GM18858 (cell line): ENCODE results near the gene RBMS1.

Experiments used
- ATAC-seq: cut with Tn5 transposase; IDR thresholded peaks from one replicate; pipeline ENCODE4 v1.9.1; 2021; ENCODE audit not compliant: unreplicated experiment

Gene RBMS1, protein sequence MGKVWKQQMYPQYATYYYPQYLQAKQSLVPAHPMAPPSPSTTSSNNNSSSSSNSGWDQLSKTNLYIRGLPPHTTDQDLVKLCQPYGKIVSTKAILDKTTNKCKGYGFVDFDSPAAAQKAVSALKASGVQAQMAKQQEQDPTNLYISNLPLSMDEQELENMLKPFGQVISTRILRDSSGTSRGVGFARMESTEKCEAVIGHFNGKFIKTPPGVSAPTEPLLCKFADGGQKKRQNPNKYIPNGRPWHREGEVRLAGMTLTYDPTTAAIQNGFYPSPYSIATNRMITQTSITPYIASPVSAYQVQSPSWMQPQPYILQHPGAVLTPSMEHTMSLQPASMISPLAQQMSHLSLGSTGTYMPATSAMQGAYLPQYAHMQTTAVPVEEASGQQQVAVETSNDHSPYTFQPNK

DNA sequence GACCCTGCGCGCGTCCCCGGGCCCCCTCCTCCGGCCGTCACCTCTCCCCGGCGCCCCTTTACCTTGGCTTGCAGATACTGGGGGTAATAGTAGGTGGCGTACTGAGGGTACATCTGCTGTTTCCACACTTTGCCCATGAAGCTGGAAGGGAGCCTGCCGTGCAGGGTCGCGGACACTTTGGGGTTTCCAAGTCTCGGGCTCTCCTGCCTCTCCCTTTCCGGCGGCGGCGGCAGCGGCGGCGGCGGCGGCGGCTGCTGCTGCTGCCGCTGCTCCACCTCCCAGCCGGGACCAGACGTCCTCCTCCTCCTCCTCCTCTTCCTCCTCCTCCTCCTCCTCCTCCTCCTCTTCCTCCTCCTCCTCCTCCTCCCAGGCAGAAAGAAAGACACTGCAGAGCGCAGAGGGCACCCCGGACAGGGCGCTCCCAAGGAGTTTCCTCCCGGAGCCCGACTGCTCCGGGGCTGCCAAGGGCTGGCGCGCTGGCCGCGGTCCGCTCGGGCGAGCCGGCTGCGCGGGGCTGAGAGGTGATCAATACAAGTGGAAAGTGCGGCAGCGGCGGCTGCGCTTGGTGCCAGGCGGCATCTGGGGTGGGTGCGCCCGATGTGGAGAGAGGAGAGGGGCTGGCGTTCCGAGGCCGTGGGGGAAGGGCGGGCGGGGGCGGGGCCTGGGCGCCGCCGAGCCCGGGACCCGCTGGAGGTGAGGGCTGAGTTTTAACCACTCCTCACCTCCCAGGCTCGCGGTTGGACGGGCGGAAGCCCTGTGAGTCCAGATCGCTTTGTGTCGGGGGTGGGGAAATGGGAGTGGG is at the start of gene RBMS1:
Gene RBMS1, minus strand, starts transcription at position 581 of the 802 bp plus-strand sequence. Its CDS starts 444 bp downstream, at position 137.
- ATAC-seq = no peak

DNA sequence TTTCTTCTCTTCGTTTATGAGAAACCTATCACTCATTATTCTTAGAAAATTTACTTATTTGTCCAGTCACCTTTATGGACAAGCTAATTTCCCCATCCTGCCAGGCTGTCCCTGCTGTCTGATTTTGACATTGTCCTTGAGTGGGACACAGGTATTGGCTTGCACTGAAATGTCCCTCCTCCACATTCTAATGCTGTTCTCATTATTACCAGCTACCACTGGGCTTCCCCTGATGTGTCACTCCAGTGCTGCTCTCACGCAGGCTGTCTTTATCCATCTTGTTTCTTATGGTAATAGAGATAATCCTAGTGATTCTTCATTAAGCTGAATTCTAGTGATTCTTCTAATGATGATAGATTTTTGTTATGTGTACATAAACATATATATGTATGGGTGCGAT is 48.1 kb upstream of the RBMS1 start:
- no peak for ATAC-seq

DNA sequence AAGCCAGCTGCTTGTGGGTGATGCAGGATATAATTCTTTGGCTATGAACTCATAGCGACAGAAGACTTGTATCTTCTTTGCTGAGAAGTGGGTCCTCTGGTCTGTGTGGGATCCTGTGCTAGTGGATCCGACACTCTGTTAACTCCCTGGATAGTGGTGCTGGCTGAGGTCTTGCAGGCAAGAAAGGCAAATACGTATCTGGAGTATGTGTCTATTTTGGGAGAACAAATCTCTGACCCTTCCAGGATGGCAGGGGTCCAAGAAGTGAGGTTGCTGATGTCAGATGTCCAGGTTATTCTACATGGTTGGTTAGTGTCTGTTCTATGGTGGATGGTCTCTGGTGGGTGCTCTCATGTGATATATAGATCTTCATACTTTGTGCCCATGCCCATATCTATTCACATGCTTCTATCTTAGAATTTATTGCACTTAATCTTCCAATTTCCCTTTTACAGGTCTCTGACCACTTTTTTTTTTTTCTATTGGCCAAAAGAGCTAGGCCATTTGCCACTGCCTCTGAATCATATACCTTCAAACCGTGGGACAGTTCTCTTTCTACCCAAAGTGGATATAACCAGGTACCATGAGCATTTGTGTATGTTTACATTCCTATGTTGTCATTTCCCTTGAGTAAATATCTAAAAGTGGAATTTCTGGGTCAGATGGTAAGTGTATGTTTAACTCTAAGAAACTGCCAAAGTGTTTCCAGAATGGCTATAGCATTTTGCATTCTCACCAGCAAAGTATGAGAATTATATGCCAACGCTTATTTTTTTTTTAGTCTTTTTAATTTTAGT is 45.1 kb upstream of the RBMS1 start:
- no peak for ATAC-seq

DNA sequence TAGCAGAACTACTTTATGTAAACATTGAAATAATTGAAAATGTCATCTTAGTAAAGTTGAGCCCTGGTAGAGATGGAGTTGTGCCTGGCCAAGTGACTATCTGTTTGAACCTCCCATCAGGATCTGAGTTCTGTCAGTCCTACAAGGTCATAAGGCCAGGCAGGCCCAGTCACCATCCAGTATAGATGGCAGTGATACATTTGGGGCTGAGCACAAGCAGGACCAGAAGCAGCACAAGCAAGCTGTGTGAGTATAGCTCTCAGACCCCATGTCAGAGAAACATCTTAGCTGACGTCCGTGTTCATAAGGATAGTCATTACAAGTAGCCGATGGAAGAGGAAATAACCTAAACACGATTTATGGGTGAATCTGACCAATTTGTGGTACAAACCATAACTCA is 44.5 kb upstream of the RBMS1 start:
- no peak for ATAC-seq

DNA sequence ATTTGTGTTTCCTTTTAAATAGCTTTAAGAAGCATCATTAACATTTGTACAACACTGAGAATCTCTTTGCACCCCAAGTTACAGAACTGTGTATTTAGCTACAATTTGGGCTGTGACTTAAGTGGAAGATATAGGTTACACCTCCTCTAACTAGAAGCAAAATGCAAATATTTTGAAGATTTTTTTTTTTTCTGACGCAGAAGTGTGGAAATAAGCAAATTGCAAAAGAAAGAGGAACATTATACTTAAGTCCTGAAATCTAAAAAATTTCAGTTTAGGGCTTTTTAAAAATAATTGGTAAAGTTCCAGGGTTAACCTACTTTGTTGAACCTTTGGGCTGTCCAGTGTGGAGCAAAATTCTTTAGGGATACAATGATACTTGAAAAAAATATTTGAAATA is 41.4 kb upstream of the RBMS1 start:
- ATAC-seq = no peak

DNA sequence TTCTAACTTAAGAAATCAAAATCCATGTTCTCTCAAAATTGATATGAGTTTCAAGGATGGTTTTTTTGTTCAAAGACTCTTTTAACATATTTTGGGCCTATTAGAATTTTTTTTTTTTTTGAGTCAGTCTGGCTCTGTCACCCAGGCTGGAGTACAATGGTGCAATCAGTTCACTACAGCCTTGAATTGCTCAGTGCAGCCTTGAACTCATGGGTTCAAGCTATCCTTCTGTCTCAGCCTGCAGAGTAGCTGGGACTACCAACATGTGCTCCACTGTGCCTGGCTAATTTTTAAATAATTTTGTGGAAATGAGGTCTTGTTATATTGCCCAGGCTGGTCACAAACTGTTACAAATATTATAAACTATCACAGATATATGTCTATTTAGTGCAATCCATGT is 40.6 kb upstream of the RBMS1 start:
- no peak for ATAC-seq

DNA sequence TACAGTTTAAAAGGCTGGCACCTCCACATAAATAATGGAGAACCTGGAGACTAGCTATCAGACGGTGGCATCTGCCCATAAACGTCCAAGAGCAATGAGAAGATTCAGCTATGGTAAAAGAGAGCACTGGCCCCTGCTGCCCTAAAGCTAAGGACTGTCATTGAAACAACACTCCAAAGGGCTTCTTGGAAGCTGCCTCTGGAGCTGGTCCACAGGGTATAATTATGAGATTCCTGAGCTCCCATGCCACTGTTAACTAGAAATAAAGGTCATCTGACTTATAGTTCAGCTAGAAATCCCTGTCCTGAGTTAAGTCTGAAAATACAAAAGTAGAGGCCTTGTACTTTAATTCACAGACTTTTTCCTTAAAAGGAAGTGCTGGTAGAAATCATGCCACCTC is 39.9 kb upstream of the RBMS1 start:
- no peak for ATAC-seq

DNA sequence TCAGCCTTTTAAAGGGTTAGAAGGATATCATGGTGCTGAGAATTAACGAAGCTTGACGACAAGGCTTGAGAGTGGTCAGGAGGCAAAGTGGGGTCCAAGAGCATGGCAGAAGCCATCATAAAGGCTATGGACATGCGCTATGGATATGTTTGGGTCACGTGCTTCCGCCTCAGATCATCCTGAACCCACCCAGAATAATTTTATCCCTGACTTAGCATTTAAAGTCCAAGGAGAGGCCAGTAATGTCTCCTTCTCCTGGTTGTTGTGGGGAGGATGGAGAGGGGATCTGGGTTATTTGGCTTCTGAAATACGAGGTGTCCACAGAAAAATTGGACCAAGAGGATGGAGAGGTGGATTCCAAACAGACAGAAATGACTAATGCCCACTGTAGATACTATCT is 38.8 kb upstream of the RBMS1 start:
- no peak for ATAC-seq

DNA sequence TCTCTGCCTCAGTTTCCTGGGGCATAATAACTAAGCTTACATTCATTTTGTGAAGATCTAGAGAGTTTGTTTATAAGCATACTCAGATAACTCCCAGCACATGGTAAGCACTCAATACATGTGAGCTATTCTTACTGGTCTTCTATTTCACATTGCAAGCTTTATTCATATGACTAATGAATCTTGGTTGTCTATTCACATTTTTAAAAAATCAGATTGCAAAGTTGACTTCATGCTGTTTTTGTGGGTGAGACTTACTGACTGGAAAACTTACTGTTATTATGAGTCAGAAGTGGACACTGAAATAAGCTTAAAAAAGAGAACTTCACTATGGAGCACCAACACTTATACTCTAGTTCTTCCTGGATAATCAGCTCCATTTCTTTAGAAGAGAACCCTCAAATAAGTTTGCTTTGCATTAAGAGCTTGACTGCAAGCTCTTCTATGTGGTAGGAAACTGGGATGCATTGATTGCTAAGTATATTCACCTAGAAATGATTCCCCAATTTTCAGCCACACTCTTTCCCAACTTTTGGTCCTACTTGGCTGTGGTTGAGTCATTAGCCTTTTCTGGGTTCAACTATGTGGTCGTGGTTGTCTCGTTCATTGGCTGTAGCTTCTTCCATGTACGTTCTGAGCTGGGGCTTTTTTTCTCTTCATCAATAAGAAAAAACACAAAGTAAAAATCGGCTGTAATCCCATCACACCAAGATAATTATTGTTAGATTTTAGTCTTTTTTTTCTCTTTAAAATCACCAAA is 29.5 kb upstream of the RBMS1 start:
- no peak for ATAC-seq

DNA sequence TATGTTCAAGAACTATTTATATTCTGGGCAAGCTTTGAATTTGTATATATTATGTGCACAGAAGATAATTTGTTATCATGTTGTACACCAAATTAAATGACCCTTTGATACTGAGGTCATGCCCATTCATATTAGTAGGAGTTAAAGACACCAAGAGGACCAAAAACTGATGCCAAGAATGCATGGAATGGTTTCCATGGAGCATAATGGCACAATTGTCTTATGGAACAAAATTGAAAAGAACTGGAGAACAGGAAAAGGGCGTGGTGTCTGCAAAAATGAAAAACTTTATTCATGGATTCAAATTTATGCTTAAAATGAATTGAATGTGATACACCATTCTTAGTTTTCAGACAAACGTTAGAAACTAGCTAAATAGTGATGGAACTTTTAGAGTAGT is 24.1 kb upstream of the RBMS1 start:
- no peak for ATAC-seq

DNA sequence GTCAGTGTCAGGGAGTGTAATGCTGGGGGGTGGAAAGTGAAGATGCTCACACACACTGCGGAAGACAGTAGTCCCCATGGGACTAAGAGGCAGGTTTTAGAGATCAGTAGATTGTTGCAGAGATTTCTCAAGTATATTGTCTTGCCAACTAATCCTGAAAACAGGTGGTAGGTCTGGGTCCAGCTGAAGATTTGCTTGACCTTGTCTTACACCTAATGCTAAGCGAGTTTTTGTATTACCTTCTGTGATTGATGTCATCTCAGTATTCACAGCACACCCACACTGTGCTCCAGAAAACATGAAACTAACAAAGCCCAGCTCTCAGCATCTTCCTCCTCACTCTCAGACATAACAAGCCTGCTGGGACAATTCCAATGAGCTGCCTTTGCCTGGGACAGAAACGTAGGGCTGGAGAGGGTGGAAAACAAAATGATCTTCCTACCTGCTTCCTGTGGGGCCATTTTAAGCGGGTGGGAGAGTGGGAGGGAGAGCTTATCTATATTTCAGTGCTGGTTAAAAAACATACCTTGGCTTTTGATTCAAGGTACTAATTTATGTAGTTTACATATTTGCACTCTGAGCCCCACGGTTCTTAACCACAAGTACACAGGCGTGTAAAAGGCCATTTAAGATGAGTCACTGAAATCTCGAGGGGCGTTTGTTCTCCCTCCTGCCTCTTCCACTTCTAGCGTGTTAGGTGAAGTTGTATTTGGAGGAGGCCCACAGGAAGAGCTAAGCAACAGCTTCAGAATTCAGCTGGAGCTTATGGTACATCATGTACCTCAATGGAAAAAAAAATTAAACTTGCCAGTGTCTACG is 23.1 kb upstream of the RBMS1 start:
- peak; percentile 81 for ATAC-seq

DNA sequence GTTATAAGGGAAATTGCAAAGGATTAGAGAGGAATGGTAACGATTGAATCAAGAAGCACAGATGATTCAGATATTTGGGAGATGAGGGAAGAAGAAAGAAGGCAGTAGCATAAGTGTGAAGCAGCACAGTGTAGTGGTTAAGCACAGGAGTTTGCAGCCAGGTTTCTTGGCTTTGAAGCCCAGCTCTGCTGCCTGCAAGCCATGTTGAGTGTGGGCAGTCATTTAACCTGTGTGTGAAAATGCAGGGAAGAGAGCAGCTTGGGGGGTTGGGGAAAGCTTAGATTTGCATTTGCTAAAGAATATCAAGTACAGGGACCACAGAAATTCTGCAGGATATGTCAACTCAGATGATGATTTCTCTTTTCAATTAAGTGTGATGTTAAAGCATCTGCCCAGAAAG is 21.5 kb upstream of the RBMS1 start:
- ATAC-seq = no peak

DNA sequence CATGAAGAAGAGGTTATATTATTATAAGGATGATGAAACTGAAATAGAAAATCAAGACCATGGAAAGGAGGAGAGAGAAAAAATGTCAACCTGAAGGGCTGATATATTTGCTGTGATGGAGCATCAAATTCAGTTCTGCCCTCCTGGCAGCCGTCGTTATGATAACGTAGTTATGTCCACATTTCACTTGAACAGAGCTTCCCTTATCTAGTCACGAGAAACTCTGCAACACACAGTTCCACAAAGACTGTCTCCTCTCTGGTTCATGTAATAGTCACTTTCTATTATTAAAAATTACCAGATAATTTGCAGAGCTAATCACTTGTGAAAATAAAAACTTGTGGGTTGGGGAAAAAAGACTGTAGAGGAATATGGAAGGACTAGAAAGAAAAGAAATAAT is 19.5 kb upstream of the RBMS1 start:
- ATAC-seq = no peak

DNA sequence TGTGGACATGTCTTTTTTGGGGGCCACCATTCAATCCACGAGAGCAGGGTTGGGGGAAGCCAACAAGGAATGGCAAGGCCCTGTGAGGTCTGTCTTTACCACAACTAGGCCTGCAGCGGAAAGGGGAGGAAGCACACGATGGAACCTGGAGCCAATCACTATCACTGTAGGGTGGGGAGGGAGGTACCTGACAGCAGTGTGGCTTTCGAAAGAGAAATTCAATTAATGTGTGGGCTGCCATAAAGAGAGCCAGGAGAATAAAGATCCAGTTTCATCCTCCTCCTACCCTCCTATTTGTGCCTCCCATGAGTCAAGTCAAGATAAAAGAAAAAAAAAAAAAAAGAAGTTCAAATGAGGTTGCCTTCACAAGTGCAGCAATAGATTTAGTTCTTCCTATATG is 18.9 kb upstream of the RBMS1 start:
- no peak for ATAC-seq

DNA sequence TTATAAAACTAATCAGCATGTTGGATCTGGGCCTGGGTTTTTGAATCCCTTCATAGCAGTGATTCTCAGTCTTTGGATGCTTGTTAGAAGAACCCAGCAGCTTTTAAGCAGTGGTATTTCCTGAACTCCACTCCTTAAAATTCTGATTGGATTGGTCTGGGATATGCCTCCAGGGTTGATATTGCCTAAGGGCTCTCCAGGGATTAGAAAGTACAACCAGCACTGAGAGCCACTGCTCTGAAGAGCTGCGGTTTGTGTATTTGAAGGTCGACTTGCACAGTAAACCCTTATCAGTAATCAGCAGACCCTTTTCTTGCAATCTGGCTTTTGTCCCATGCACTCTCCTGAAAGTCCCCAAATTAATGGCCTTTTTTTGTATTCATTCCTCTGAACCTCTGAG is 17.0 kb upstream of the RBMS1 start:
- no peak for ATAC-seq

DNA sequence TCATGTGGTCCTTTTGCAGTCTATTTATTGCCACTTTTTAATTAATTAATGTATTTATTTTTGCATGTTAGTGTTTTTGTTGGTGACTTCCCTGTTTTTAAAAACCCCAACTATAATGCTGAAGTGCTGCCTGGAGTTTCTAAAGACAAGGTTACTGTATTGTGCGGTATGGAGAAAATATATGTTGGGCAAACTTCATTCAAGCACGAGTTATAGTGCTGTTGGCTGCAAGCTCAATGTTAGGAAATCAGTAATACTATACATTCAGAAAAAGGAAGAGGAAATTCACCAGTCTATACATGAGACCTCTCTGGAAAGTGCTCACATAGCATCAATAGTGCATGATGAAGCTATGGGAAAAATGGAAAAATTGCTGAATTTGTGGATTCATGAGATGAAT is 15.4 kb upstream of the RBMS1 start:
- ATAC-seq = no peak

DNA sequence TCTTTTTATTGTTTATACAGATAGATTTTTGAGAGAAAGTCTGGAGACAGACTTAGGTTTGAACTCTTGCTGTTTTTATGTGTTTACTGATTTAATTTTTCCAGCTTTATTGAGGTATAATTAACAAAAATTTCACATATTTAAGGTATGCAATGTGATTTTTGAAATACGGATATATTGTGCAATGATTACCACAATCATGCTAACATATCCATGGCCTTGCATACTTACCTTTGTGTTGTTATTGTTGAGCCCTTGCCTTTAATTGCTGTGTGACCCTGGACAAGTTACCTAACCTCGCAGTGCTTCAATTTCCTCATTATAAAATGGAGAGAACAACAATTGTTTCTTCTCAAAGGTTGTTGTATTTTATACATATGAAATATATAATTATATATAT is 13.9 kb upstream of the RBMS1 start:
- ATAC-seq = no peak

DNA sequence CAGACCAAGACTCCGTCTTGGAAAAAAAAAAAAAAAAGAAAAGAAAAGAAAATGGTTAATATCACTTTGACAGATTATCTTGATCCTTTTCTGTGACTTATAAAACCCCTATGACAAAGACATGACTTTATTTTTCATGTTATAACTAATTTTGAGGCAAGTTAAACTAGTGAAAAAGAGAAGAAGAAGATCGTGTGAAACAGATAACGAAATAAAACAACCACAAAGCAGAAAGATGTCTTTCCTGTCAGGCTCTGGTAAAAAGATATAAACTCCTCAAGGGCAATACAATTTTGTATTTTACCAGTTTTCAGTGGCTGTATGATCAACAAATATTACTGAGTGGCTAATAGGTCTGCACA is 13.4 kb upstream of the RBMS1 start:
- ATAC-seq = no peak

DNA sequence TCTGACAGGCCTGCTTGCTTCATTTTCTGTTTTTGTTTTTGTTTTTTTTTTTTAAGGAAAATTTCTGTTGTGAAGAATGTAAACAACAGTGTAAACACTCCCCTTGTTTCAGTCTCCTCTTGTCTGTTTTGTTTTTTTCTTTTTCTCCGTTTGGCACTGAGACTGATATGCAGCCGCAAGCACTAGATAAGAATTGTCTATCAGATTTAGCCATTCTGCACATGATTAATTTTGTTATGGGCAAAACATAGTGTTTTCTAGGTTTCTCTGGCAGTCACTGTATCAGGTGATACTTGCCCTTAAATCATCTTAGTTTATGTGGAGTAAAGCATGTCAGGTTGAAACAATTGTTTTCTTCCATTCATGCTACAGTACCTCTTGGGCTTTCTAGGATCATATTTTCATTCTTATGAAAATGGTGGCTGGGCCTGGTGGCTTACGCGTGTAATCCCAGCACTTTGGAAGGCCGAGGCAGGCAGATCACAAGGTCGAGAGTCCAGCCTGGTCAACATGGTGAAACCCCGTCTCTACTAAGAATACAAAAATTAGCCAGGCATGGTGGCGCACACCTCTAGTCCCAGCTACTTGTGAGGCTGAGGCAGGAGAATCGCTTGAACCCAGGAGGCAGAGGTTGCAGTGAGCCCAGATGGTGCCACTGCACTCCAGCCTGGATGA is 12.9 kb upstream of the RBMS1 start:
- ATAC-seq = no peak

DNA sequence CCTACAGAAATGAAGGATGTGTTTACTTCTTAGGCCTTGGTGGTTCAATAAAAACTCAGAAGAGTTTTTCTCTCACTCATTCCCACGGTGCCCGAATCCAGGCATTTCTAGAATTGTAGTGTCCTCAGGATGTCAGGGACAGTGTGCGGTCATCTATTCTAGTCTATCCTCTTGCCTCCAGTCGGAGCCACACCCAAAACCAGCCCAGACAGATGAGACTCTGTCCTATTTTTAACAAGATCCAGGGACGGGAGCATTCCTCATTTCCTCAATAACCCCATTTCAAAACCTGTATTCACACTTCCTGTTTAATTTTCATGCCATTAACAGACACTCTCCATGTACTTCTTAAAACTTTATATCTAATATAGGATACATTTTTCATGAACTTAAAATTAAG is 11.6 kb upstream of the RBMS1 start:
- ATAC-seq = no peak
